IPS DF 4.7 (cell line): ENCODE data around the gene LIX1.
"Not testable (repeated sequence)": the region's sequence is repeated elsewhere in the genome, so short reads cannot be mapped to it uniquely, and the experiment has no call there.

Experiments used
- DNase-seq: peaks from one replicate; pipeline ENCODE4 v3.0.0-alpha.2; 2013; ENCODE audit warnings: low spot score; ENCODE audit errors: extremely low read depth

Gene LIX1

GRCh38 chr5:97142521-97143254 lies at the start of gene LIX1:
Gene LIX1, minus strand, starts transcription at chr5:97142611. Its CDS starts 35 bp downstream, at chr5:97142576.
- DNase-seq = no peak

DNA sequence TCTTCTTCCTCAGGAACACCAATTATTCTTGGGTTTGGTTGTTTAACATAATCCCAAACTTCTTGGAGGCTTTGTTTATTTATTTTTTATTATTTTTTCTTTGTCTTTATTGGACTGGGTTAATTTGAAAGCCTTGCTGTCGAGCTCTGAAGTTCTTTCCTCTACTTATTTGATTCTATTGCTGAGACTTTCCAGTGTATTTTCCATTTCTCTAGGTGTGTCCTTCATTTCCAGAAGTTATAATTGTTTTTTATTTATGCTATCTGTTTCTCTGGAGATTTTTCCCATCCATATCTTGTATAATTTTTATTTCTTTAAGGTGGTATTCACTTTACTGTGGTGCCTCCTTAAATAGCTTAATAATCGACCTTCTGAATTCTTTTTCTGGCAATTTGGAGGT lies 49.5 kb upstream of the LIX1 start:
- no peak for DNase-seq

DNA sequence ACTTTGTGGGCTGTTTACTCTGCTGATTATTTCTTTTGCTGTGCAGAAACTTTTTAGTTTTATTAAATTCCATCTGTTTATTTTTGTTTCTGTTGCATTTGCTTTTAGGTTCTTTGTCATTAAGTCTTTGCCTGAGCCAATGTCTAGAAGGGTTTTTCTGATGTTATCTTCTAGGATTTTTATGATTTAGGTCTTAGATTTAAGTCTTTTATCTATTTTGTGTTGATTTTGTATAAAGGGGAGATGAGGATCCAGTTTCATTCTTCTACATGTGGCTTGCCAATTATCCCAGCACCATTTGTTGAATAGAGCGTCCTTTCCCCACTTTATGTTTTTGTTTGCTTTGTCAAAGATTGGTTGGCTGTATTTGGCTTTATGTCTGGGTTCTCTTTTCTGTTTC lies 47.1 kb upstream of the LIX1 start:
- DNase-seq = not testable (repeated sequence)

GRCh38 chr5:97183930-97184213 lies 41.5 kb upstream of the LIX1 start:
- no peak for DNase-seq

DNA sequence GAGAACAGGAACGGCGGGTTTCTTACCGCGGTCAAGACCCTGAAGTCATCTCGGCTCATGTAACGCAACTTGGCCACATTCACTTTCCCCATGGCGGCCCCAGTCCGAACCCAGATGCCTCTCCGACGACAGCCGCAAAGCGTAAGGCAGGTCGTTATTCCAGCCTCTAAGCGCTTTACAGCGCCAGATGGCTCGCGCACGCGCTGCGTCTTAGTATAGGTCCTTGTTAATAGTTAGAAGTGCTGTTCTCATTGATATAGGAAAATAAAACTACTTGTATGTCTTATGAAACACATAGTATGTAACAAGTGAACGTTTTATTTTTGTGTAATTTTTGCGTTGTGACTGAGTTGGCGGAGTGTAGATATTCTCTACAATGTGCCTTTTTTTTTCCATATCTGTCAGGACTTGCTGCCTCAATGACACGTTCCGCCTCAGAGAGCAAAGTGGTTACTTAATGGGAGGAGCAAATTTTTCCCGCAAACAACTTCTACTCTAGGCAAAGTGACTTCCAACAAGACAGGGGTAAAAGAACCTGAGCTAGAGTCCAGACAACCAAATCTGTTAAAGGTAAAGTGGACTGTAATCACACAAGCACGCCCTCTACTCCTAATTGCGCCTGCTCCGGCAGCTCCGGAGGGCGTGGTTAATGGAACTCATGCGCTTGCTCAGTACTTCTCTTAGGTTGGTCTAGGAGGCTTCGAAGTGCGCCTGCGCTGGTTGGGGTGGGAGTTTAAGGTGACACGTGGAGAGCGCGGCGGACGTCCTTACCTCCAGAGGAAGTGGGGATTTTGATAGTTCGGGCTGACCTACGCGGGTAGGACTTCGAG lies 40.9 kb upstream of the LIX1 start, which contains the start of gene RIOK2:
RIOK2 (minus strand) TSS at position 148 of the 830 bp plus-strand sequence; CDS start at position 92, 56 bp downstream.
- DNase-seq = peak; percentile 78

DNA sequence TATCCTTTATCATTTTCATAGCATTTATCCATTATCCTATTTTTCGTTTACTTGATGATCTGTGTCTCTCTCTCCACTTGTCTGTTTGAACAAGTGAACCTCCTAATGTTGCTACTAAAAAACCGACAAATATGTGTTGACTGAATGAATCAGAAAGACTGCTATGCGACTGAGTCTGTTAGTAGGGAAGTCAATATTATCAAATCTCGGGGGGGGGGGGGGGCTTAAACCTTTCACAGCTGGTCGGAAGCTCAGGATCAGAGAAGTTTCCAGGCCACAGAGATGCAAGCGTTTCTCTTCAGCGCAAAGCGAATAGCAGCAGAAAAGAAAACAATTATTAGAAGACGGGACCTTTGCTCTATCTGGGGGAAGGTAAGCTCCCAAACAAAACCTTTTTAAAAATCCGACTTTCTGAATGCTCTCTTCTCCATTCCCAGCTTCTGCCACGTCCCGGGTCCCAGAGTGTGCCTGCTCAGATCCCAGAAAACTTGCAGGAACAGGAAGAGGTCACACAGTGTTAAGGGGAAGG lies 40.2 kb upstream of the LIX1 start:
- no peak for DNase-seq

- DNase-seq = no peak
Observed at GRCh38 chr5:97181856-97182545, 39.6 kb upstream of the LIX1 start.

DNA sequence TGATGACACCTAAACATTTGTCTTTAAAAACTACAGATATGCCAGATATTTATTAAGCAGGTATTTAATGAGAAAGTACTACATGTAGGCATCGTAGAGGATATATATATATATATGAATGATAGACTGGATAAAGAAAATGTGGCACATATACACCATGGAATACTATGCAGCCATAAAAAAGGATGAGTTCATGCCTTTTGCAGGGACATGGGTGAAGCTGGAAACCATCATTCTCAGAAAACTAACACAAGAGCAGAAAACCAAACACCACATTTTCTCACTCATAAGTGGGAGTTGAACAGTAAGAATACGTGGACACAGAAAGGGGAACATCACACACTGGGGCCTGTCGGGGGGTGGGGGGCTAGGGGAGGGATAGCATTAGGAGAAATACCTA lies 37.0 kb upstream of the LIX1 start:
- DNase-seq = not testable (repeated sequence)

GRCh38 chr5:97172227-97172626 lies 29.8 kb upstream of the LIX1 start:
- DNase-seq = no peak

GRCh38 chr5:97171703-97172102 lies 29.3 kb upstream of the LIX1 start:
- no peak for DNase-seq

GRCh38 chr5:97167435-97167834 lies 25.0 kb upstream of the LIX1 start:
- no peak for DNase-seq

GRCh38 chr5:97165726-97166125 lies 23.3 kb upstream of the LIX1 start:
- no peak for DNase-seq

GRCh38 chr5:97164846-97165245 lies 22.4 kb upstream of the LIX1 start:
- DNase-seq = no peak

DNA sequence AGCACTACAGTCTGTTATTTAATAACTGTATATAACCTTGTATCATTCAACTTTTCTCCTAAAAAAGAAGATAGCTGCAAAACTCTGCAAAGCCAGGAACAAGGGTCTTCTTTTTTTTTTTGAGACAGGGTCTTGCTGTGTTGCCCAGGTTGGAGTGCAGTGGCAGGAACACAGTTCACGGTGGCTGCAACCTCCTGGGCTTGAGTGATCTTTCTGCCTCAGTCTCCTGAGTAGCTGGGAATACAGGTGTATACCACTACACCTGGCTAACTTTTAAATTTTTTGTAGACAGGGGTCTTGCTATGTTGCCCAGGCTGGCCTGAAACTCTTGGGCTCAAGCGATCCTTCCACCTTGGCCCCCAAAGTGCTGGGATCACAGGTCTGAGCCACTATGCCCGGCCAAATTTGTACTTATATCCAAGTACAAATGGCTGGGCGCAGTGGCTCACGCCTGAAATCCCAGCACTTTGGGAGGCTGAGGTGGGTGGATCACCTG lies 21.4 kb upstream of the LIX1 start:
- no peak for DNase-seq

GRCh38 chr5:97163360-97163764 lies 21.0 kb upstream of the LIX1 start:
- no peak for DNase-seq

DNA sequence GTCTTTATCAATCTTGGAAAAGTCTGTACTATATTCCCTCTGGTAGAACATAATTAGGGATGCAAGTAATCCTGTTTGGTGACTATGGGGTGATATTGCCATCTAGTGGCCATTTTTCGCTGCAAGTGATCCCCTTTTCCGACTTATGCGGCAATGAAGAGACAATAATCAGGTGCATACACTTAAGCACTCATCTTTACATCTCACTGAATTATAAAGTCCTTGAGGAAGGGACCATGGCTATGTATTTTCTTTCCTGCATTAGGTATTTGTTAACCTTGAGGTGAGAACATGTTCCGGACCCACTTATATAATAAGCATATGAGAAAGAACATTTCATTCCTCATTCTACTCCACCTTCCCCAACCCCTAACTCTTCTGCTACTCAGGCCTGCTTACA lies 19.6 kb upstream of the LIX1 start:
- peak; percentile 78 for DNase-seq

GRCh38 chr5:97157689-97158088 lies 15.3 kb upstream of the LIX1 start:
- DNase-seq = no peak

DNA sequence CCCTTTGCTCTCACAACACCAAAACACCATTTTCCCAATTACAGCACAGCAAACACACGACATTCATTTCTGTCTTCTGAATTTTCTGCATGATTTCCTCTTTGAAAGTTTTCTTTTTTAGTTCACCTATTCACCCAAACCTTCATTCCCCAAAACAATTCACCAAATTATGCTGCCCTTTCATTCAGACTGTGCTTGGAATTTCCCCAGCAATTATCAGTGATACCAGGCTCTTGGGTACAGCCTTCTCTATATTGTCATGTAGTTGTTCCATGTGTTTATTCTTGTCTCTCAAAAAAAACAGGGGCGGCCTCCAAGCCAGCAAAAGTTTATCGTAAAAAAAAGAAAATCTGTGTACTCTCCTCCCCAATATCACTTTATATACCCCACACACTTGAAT lies 9.0 kb upstream of the LIX1 start:
- DNase-seq = no peak

DNA sequence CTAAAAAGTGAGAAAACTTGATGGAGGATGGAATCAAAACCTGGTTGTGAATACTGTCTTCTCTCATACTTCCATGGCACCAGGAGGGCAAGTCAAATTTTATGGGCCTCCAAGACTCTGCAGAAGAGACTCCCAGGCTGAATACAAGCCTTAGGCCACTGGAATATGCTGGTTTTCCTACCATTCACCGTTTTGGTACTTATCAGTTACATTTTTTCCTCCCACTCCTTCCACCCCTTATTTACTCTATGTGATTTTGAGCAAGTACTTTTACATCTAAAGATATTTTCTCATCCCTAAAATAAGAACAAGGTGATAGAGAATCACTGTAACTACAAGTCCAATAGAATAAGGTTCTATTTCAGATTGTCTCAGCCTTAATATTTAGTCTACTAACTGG lies 8.0 kb upstream of the LIX1 start:
- DNase-seq = no peak

DNA sequence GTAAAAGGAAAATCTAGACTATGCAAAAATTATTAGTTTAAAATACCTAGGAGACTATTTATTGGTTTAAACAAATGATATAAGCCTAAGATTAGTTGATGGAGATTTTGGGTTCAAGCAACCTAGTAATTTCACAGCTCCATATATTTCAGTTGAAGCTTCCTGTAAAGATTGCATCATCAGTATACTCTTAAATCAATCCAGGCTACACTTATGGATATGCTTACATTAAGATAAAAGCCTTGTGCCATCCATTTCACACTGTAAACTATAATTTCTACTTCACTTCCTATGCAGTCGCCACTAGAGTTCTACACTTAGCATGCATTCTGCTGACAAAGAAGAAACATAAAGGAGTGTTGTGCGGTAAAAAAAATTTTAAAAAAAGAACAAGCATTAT lies 7.3 kb upstream of the LIX1 start:
- DNase-seq = no peak

- no peak for DNase-seq
Observed at GRCh38 chr5:97148288-97148687, 5.9 kb upstream of the LIX1 start.

GRCh38 chr5:97143704-97144103 lies 1.3 kb upstream of the LIX1 start:
- DNase-seq = no peak
